BE2C (cell line): ENCODE results near the gene NME3.

ENCODE experiments used
- DNase-seq: peaks from one replicate; pipeline ENCODE4 v3.0.0-alpha.2; 2020
- H3K27me3 ChIP-seq: fragments of 250-450 bp; sonication (Bioruptor Pico); 2 replicates; pipeline ENCODE4 v1.5.1; 2020; ENCODE audit warnings: mild to moderate bottlenecking
- H3K36me3 ChIP-seq: fragments of 250-450 bp; sonication (Bioruptor Pico); 2 replicates; pipeline ENCODE4 v1.5.1; 2020; ENCODE audit warnings: mild to moderate bottlenecking
- H3K4me1 ChIP-seq: fragments of 250-450 bp; sonication (Bioruptor Pico); 2 replicates; pipeline ENCODE4 v1.5.1; 2020
- H3K4me3 ChIP-seq: 2 replicates; pipeline ENCODE4 v1.5.1; 2011; ENCODE audit warnings: low read depth, low read length
- H3K9me3 ChIP-seq: fragments of 250-450 bp; sonication (Bioruptor Pico); 2 replicates; pipeline ENCODE4 v1.5.1; 2020
- CTCF ChIP-seq: IDR thresholded peaks from 2 replicates; pipeline ENCODE4 v1.5.1; 2012; ENCODE audit warnings: mild to moderate bottlenecking, low read depth, low read length

Gene NME3

DNA sequence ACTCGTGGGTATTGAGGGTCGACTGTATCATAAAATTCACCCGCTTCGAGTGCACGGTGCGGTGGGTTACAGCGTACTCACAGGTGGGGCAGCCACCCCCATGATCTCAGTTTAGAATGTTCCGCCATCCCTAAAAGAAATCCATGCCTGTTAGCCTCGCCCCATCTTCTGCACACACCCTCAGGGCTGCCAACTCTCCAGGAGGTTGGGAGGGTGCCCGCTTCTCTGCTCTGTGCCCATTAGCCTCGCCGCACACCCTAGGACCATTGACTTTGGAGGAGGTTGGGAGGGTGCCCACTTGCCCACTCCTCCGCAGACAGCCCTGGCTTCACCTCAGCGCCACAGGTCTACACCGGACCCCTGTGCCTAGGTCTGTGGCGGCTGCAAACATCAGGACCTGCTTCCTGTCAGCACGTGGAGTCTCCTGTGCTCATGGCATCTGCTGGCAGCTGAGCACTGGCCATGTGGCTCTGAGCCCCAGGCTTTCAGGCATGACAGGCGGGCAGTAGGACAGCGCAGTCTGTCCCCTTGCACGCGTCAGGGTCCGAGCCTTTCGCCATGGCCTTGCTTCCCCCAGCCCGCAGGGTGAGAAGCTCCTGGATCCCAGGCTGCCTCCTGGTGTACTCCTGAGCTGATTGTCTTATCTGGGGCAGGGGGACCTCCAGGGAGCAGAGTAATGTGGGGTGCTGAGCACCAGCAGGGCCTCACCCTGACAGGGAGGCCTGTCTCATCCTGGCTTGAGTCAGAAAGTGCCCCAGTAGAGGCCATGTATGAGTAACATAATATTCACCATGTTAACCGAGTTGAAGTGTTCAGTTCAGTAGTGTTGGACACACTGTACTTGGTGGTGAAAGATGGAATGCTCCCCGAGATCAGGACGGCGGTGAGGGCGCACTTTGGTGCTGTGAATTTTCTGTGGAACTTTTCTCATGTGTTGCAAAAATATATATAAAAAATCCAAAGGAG, 21.9 kb downstream of the NME3 start:
- H3K4me1 ChIP-seq: no peaks in the 10 kb centered on the region
- no peaks in the 10 kb centered on the region for H3K27me3 ChIP-seq
- no peak for DNase-seq
- TF ChIP-seq CTCF: no peak
- peaks cover 41% of the 10 kb centered on the region for H3K36me3 ChIP-seq
- no peaks in the 10 kb centered on the region for H3K9me3 ChIP-seq
- no peak overlapping the region for H3K4me3 ChIP-seq

DNA sequence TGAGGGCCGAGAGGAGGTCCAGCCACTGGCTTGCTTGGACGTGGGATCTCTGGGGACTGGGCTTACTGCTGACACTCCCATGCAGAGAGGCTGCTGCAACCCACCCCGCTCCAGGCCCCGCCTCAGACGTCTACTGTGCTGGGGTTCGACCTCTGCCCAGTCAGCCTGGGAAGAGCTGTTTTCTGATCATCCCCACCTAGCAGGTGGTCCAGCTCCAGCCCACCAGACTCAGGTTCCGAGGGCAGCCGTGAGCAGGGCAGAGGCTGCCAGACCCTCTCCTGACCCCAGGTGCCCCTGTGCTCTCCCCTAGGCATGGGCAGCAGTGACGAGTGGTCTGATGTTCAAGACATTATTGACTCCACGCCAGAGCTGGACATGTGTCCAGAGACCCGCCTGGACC, 23.4 kb downstream of the NME3 start:
- no peaks in the 10 kb centered on the region for H3K27me3 ChIP-seq
- H3K4me1 ChIP-seq: no peaks in the 10 kb centered on the region
- no peak overlapping the region for H3K4me3 ChIP-seq
- no peaks in the 10 kb centered on the region for H3K9me3 ChIP-seq
- peaks cover 41% of the 10 kb centered on the region for H3K36me3 ChIP-seq
- no peak for TF ChIP-seq CTCF
- DNase-seq: no peak

DNA sequence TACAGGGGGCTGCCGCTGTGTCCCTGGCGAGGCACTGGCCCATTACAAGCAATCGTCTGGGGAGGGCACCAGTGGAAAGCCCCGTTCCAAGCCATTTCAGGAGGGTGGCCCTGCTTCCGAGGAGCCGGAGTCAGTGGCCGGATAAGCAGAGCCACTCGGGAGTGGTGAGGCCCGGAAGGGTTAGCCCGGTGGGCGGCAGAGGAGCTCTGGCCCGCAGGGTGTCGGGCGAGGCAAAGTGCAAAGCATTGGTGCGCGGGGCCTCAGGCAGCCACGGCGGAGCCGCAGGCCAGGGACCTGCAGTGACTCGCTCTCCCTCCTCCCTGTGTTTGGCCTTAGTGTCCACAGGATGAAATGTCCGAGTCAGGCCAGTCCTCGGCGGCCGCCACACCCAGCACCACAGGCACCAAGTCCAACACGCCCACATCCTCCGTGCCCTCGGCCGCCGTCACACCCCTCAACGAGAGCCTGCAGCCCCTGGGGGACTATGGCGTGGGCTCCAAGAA, 24.6 kb downstream of the NME3 start:
- no peak for TF ChIP-seq CTCF
- Histone ChIP-seq H3K4me1 (no peaks in the 10 kb centered on the region), H3K27me3 (no peaks in the 10 kb centered on the region), H3K36me3 (peaks cover 31% of the 10 kb centered on the region), H3K9me3 (no peaks in the 10 kb centered on the region), H3K4me3 (no peak overlapping the region)
- DNase-seq: no peak

DNA sequence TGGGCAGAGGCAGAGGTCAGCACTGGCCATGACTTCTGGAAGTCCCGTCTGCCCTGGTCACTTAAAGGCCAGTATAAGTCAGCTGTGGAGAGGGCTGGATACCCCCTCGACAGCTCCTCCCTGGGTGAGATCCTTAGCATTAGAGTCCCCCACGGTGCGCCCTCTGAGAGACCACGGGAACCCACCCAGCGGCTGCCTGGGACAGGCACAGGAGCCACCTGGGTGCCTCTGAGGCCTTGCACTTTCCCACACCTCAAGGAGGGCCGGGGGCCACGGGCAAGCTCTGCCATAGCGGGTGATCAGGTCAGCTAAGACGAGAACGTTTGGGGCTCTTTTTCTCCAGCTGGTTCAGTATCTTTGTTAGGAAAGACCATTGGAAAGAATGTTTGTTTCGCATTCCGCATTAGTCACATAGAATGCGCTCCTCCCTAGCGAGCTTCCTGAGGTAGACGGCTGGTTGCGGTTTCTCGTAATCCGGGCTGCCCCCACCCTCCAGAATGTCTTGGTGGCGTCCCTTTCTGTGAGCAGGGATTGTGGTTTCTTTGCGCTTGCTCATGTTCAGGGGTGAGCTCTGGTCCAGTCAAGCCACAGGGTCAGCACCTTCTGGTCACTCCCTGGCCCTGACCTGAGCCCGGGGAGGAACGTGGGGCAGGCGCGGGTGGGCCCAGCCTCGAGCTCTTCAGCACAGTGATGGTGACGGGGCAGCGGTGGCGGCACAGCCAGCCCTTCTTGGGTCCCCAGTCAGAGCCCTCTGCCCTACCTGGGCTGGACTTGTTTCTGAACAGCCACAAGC, 25.2 kb downstream of the NME3 start:
- no peak for DNase-seq

DNA sequence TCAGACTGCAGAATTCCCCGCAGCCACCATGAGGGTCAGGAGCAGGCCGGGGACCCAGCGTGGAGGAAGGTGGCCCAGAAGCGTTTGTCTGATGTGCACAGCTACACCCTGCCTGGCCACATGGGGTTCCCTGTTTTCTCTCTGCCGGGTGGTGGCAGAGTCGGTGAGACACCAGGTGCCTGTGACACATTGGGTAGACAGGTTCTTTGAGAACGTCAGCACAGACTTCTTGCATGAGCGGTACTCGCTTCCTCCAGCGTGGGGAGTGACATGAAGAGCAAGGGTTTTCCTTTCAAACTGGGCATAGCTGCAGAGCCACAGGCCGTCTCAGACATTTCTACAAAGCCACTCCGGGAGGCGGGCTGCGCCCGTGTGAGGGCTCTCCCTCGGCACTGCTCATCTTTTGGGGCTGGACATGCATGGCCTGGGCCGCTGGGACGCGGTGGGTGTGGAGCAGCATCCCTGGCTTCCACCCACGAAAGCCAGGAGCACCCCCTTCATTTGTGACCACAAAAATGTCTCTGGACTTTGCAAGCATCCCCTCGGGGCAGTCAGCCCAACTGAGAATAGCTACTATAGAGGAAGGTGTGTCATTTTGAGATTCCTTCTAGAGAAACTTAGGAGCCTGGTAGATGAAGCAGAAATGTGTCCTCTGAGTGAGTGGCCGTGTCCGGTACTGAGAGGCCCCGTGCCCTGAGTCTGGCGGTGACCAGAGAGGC, 26.0 kb downstream of the NME3 start:
- Histone ChIP-seq H3K9me3 (no peaks in the 10 kb centered on the region), H3K4me3 (no peak overlapping the region), H3K36me3 (peaks cover 34% of the 10 kb centered on the region), H3K27me3 (no peaks in the 10 kb centered on the region), H3K4me1 (no peaks in the 10 kb centered on the region)
- DNase-seq: no peak
- no peak for TF ChIP-seq CTCF

More for the DNA sequence above, 25.2 kb downstream of the NME3 start:
- Histone ChIP-seq H3K9me3 (no peaks in the 10 kb centered on the region), H3K36me3 (peaks cover 29% of the 10 kb centered on the region), H3K4me1 (no peaks in the 10 kb centered on the region), H3K27me3 (no peaks in the 10 kb centered on the region), H3K4me3 (no peak overlapping the region)
- no peak for TF ChIP-seq CTCF
